Colonic mucosa (tissue), 4 donors: ENCODE data around the gene CCDC24. TPM values are rescaled to one million over a fixed set of nuclear protein-coding genes. Genes with fewer than 3 reads are reported as not detected.

Experiments
- DNase-seq: peaks from one replicate; pipeline ENCODE4 v3.0.0-alpha.2; 2020
- H3K27ac ChIP-seq: fragments of 200-600 bp; one replicate; pipeline ENCODE4 v1.8.0; 2021
- H3K27me3 ChIP-seq: fragments of 200-600 bp; one replicate; pipeline ENCODE4 v1.8.0; 2021
- H3K36me3 ChIP-seq: fragments of 200-600 bp; one replicate; pipeline ENCODE4 v1.8.0; 2021
- H3K4me1 ChIP-seq: fragments of 200-600 bp; one replicate; pipeline ENCODE4 v1.8.0; 2021; ENCODE audit warnings: mild to moderate bottlenecking
- H3K4me3 ChIP-seq: fragments of 200-600 bp; one replicate; pipeline ENCODE4 v1.8.0; 2021
- H3K9ac ChIP-seq, 2 donors: one replicate each; pipeline ENCODE4 v1.7.0; 2013; ENCODE audit warnings: control low read depth in 2 of 2, low read depth in 2 of 2, low read length in 2 of 2
- H3K9me3 ChIP-seq: fragments of 200-600 bp; one replicate; pipeline ENCODE4 v1.8.0; 2021
- CTCF ChIP-seq: fragments of 200-600 bp; IDR thresholded peaks from one replicate; pipeline ENCODE4 v1.8.0; 2022; ENCODE audit warnings: antibody characterized with exemption, mild to moderate bottlenecking
- intact Hi-C: fragments of 100-400 bp; cut with DNase I; formaldehyde crosslinking; loops from one replicate; pipeline ENCODE4 v1.14.1; 2022
- total RNA-seq, 2 donors: library from RNA; stranded (reverse); fragmentation: NEBNext Ultra II Directional in 1 of 2; extraction: Animal tissue kit (Norgen Biotek cat#: 25700) in 1 of 2; gene quantifications; one replicate each; pipeline ENCODE4 v1.2.1, GENCODE V29; 2021
- donor health status: healthy.
- donor health status: DM: no; HTN: no; CAD: no.
- donor health status: DM: no; HTN: no; CAD: no.

The CCDC24 gene
- total RNA-seq, 2 donors from 2014 or later = 20.3 to 24.6 TPM

GRCh38 chr1:43979528-43980254, 11.7 kb upstream of the CCDC24 start:
- no peak for TF ChIP-seq CTCF
- Histone ChIP-seq H3K4me3 (peak overlapping the region; percentile 72), H3K27me3 (no peaks in the 10 kb centered on the region), H3K27ac (peak overlapping the region; percentile 53), H3K9ac (peak overlapping the region; percentile 72 to 73), H3K4me1 (peaks cover 31% of the 10 kb centered on the region), H3K36me3 (no peaks in the 10 kb centered on the region), H3K9me3 (no peaks in the 10 kb centered on the region)
- DNase-seq = peak; percentile 83
- intact Hi-C loops = no loop called here

GRCh38 chr1:43980255-43981134, 10.9 kb upstream of the CCDC24 start:
- no peaks in the 10 kb centered on the region for H3K27me3 ChIP-seq
- no peaks in the 10 kb centered on the region for H3K9me3 ChIP-seq
- peaks cover 31% of the 10 kb centered on the region for H3K4me1 ChIP-seq
- DNase-seq = peak; percentile 44
- H3K4me3 ChIP-seq = peak overlapping the region; percentile 72
- H3K36me3 ChIP-seq = no peaks in the 10 kb centered on the region
- H3K27ac ChIP-seq = peak overlapping the region; percentile 53
- no peak for TF ChIP-seq CTCF
- intact Hi-C loops = no loop called here
- peak overlapping the region; percentile 72 to 73 for H3K9ac ChIP-seq

GRCh38 chr1:43981135-43981491, 10.3 kb upstream of the CCDC24 start:
- peak; percentile 83 for DNase-seq
- Histone ChIP-seq H3K27ac (peak overlapping the region; percentile 53), H3K27me3 (no peaks in the 10 kb centered on the region), H3K9ac (peak overlapping the region in 1 of 2 donors; percentile 72), H3K36me3 (no peaks in the 10 kb centered on the region), H3K4me3 (no peak overlapping the region), H3K9me3 (no peaks in the 10 kb centered on the region), H3K4me1 (peaks cover 28% of the 10 kb centered on the region)
- no peak for TF ChIP-seq CTCF
- intact Hi-C loops = no loop called here

- Histone ChIP-seq H3K4me3 (no peak overlapping the region), H3K9me3 (no peaks in the 10 kb centered on the region), H3K36me3 (no peaks in the 10 kb centered on the region), H3K9ac (no peak overlapping the region), H3K27me3 (no peaks in the 10 kb centered on the region), H3K27ac (no peak overlapping the region), H3K4me1 (peaks cover 25% of the 10 kb centered on the region)
- intact Hi-C loops = no loop called here
- no peak for DNase-seq
- no peak for TF ChIP-seq CTCF
These were observed 9.8 kb upstream of the CCDC24 start for GRCh38 chr1:43981636-43982035.

GRCh38 chr1:43982241-43982640, 9.2 kb upstream of the CCDC24 start:
- intact Hi-C loops = no loop called here
- peaks cover 19% of the 10 kb centered on the region for H3K4me1 ChIP-seq
- no peak overlapping the region for H3K4me3 ChIP-seq
- DNase-seq = no peak
- TF ChIP-seq CTCF = no peak
- H3K9me3 ChIP-seq = no peaks in the 10 kb centered on the region
- no peaks in the 10 kb centered on the region for H3K36me3 ChIP-seq
- H3K27ac ChIP-seq = no peak overlapping the region
- H3K27me3 ChIP-seq = no peaks in the 10 kb centered on the region
- no peak overlapping the region for H3K9ac ChIP-seq
